GM19324 (cell line): Measurements from ENCODE around the gene LCLAT1.
"Not testable (repeated sequence)": the region's sequence is repeated elsewhere in the genome, so short reads cannot be mapped to it uniquely, and the experiment has no call there.

ENCODE experiments used
- ATAC-seq: cut with Tn5 transposase; IDR thresholded peaks from one replicate; pipeline ENCODE4 v1.9.1; 2021; ENCODE audit warnings: mild to moderate bottlenecking, moderate library complexity; ENCODE audit not compliant: unreplicated experiment, low FRiP score

LCLAT1 gene

GRCh38 chr2:30629866-30630265 is 182.8 kb downstream of the LCLAT1 start:
- no peak for ATAC-seq

GRCh38 chr2:30631051-30631671 is 184.1 kb downstream of the LCLAT1 start:
- ATAC-seq, result peak; percentile 77

GRCh38 chr2:30633039-30633438 is 186.0 kb downstream of the LCLAT1 start:
- no peak for ATAC-seq

GRCh38 chr2:30636311-30636710 is 189.3 kb downstream of the LCLAT1 start:
- no peak for ATAC-seq

DNA sequence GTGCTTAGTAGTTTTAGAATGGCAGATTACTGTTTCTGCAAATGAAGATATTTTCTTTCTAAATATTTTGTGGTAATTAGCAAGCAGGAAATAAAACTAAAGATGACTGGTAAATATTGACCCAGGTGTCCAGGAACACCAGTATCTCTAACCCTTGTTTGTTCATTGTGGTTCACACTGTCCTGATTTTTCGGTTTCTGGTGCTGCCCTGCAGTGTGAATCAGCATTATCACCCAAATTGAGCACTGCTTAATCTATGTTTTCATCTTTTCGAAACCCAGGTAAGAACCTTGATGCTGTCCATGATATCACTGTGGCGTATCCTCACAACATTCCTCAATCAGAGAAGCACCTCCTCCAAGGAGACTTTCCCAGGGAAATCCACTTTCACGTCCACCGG is 192.8 kb downstream of the LCLAT1 start:
- ATAC-seq, result no peak

DNA sequence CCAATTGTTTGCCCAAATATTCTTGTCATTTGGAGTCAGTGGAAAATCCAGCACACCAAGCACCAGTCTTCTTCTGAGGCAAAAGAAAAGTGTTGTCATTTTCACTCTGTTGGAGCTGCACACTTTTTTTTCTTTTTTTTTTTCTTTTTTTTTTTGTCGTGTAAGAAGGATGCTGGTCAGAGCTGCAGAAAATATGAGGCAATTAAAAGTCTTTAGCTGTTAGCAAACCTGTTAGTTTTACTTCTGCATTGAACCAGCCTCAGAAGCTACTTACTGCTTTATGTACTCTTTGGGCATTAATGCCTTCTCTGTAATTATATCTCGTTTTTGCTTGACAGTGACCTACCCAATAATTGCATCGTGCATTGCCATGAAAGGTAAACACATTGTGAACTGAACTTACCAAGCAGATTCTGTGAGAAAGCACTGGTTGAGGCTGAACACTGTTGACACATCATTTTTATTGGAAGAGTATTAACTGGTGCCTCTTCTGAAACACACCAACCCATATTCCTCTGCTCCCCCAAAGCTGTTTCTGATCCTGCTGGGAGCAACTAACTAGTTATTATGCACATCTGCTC is 194.8 kb downstream of the LCLAT1 start:
- ATAC-seq, result no peak

DNA sequence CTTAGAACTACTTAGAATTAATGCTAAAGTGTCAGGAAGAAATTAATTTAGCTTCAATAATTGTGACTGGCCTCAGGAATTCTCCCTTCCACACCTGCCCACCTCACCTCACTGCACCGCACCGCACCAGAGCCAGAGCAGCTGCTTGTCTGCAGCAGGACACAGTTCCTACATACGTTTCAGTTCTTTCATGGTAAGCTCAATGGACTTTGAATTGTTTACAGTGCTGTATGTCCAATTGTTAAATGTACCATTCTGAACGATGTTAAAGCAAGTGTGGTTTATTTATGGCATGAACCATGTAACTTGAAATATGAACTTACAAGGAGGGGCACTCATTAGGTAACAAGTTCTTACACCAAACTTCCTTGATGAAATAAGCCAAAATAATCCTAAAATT is 196.0 kb downstream of the LCLAT1 start:
- ATAC-seq, result not testable (repeated sequence)

DNA sequence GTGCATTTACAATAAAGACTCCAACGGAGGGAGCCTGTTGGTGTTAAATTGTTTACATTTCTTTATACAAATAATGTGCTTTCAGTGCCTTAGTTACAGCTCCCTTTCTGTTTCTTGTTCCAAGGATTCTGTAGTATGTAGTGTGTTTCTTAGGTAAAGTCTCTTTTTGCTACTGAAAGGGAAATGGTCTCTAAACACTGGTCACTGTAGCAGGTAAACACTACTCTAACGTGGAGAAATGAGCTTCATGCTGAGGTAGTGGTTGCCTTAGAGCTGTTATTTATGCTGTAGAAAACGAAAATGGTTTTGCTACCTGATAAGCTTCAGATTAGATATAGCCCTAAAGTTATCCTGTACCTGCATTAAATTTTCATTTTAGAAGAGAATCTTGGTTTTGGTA is 196.6 kb downstream of the LCLAT1 start:
- no peak for ATAC-seq

DNA sequence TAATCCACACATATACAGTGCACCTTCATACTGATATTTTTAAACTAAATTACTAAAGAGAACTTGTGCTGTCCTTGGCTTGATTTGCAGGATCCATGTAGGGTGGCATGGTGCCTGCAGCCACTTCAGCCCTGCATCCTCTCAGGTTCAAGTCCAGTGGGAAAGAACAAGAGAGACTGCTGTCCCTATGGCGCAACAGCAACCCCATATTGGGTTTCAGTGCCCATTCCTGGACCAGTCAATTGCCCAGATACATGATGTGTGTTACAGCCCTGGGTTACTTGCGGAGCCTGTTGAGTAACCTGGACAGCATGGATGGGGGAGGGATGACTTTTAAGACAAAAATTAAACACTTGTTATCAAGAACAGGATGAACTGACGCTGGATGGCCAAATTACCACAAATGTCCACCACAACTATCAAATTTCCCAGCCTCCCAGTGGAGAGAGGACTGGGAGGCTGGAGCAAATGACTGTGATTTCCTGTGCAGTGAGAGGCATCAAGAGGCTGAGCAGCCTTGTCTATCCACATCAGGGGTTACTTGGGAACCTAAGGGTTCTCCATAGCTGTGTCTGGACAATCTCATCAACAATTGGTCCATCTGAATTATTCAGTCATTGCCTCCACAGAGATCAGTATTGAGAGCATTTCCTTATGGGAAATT is 198.2 kb downstream of the LCLAT1 start:
- ATAC-seq, result no peak

- ATAC-seq, result no peak
Observed at GRCh38 chr2:30645745-30646119, 198.7 kb downstream of the LCLAT1 start.

- no peak for ATAC-seq
Observed at GRCh38 chr2:30647752-30648457, 200.9 kb downstream of the LCLAT1 start.

GRCh38 chr2:30649278-30649677 is 202.2 kb downstream of the LCLAT1 start:
- ATAC-seq, result no peak

DNA sequence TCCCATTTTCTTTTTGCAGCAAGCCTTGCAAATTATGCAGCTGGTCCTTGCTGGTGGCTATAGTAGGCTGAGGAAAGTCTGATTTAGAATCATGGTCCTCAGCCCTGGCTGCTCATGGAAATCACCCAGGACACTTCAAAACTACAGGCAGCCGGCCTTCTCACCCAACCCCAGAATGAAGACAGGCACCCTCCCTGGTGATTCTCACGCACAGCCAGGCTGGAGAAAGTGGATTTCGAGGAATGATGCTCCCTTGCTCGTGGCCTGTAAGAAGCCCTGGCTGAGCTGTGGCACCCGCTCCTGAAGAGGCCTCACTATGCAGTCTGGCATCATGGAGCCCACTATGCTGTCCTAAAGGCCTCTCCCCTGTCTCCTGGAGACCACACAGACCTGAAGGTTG is 202.8 kb downstream of the LCLAT1 start:
- ATAC-seq, result no peak

GRCh38 chr2:30652271-30652915 is 205.3 kb downstream of the LCLAT1 start:
- ATAC-seq, result no peak

GRCh38 chr2:30653847-30654246 is 206.8 kb downstream of the LCLAT1 start:
- ATAC-seq, result no peak

DNA sequence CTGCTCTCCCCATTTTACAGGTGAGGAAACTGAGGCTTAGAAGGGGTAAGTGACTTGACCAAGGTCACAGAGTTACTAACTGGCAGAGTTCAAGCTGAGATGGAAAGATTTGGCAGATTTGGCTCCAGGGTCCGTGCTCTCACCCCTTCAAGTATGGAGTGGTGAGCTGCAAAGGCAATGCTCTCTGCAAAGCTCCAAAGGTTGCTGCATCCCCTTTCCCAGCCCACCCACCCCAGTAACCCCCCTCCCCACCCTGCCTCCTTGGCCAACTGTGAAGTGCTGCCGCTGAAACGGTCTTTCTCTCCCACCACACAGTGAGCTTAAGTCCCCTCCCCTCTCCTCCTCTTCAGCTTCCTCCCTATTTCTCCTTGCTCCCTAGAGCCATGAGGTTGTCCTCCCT is 207.4 kb downstream of the LCLAT1 start:
- no peak for ATAC-seq

DNA sequence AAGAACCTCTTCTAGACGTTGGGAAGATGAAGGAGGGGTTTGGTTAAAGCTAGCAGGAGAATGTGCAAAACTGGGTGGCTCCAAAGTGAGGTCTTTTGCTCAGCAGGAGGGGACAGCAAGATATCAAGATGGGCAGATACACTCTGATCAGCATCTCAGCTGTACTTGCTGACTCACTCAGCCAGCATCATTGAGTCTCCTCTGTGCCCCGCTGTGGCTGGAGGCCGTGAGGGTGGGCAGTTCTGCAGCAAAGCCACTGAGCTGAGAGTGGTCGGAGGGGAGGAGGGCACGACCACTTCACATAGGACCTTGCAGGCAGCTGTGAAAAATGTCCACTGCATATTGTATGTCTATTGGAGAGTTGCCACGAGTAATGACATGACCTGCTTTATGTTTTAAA is 208.2 kb downstream of the LCLAT1 start:
- ATAC-seq, result no peak

GRCh38 chr2:30655660-30656059 is 208.6 kb downstream of the LCLAT1 start:
- no peak for ATAC-seq

GRCh38 chr2:30656079-30656478 is 209.0 kb downstream of the LCLAT1 start:
- no peak for ATAC-seq

- no peak for ATAC-seq
Observed at GRCh38 chr2:30661173-30662107, 214.4 kb downstream of the LCLAT1 start.
